Left kidney (tissue), 2 donors: ENCODE data around the gene DIAPH1. TPM values are rescaled to one million over a fixed set of nuclear protein-coding genes. Genes with fewer than 3 reads are reported as not detected.

Experiments used
- DNase-seq: peaks from one replicate; pipeline ENCODE4 v3.0.0-alpha.2; 2013
- polyA plus RNA-seq: library from polyadenylated mRNA; unstranded; fragments of 120-200 nt; gene quantifications from one replicate; pipeline ENCODE4 v1.2.1, GENCODE V29; 2013; ENCODE audit not compliant: insufficient read length

Gene DIAPH1
- polyA plus RNA-seq, 1 donor = 80.0 TPM

DNA sequence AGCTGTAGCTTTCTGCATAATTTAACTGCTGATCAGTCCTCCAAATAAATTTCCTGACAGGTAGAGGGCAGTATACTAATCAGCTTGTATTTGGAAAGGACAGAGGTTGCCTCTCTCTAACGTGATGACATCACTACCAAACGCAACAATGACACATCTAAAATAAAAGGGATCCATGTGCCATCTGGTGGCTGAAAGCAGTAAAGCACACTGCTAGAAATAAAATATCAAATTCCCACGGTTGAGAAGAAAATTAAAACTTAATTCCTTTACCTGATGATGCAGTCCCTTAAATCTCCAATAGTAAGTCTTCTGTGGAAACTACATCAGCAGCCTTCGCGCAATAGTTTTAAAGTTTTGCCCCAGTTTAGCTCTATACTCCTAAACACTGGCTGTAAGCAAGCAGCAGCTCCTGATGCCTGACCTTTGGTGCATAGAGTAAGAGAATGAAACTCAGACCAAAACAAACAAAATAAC is 54.5 kb downstream of the DIAPH1 start:
- DNase-seq = peak; percentile 95

DNA sequence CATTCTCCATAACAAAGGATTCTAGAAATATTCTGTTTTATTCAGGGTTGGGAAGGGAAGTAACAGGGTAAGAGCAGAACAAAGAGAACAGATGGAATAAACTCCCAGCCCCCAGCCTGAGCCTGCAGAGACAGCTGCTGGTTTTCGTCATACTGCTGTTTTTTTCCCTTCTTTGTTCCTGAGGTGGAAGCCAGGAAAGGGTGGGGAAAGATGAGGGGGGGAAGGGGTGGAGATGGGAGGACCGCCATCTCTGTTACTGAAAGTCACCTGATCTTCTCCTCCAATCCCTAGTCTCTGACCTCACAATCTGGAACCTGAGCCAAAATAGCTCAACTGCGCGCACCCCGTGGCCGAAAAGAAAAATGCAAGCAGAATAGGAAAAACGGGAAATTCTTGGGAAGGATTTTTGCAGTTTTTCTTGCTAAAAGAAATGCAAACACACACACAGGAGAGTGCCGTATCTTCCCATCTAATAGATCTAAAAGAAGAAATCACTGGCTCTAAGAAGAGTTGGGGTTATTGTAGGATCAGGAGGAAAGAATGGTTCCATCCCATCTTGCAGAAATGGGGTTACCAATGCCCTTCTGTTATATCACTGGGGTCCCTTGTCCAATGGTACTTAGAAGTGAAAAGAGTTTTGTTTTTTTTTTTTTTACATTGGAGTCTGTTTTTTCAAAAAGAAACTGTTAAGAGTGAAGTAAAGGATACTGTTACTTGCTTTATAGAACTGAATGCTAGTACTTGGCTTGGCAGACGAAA is 57.9 kb downstream of the DIAPH1 start:
- DNase-seq = peak; percentile 94

GRCh38 chr5:141560151-141560550 is 58.6 kb downstream of the DIAPH1 start:
- DNase-seq = peak; percentile 27

DNA sequence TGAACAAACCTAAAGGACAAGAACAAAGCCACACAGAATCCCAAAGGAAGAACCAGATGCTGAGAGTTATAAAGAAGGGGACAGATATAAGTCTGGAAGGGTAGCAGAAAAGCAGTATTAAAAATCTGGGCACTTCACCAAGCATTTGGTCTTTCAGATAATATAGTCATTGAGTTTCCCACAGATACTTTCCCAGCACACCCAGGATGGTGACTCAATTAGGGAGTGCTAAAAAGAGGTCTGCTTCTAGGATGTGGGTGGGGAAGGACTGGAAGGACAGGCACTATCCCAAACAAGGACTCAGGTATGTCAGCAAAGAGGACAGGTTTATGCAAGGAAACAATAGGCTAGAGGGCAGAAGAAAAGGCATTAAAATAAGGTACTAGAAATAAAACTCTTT is 59.3 kb downstream of the DIAPH1 start:
- no peak for DNase-seq

GRCh38 chr5:141558150-141558549 is 60.6 kb downstream of the DIAPH1 start:
- no peak for DNase-seq

DNA sequence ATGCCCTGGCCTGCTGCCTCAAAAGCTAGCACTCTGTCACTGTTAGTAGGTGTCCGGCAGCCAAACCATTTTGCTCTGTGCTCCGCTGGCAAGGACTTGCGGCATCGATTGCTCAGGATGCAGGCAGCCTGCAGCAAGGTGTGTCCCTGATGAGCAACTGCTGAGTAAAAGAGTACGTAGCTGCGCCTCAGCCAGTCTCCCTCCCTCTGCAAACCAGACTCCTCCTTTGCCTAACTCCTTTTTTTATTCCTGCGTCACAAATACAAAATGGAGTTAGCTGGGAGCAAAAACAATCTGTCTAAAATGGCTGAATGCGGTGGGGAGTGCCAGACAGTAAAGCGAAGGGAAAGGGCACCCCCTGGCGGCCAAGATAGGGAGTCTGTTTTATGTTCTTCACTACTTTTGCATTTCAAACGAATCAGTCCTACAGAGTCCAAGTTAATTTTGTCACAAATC is 61.1 kb downstream of the DIAPH1 start:
- peak; percentile 93 for DNase-seq

DNA sequence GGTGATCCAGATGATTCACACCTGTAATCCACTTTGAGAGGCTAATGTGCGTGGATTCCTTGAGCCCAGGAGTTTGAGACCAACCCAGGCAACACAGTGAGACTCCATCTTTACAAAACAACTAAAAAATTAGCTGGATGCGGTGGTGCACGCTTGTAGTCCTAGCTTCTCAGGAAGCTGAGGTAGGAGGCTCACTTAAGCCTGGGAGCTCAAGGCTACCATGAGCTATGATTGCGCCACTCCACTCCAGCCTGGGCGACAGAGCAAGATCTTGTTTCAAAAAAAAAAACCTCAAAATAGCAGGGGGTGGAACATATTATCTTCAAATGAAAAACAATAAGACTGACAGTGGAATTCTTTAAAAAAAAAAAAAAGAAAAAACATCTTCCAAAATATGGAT is 70.9 kb downstream of the DIAPH1 start:
- DNase-seq = no peak

DNA sequence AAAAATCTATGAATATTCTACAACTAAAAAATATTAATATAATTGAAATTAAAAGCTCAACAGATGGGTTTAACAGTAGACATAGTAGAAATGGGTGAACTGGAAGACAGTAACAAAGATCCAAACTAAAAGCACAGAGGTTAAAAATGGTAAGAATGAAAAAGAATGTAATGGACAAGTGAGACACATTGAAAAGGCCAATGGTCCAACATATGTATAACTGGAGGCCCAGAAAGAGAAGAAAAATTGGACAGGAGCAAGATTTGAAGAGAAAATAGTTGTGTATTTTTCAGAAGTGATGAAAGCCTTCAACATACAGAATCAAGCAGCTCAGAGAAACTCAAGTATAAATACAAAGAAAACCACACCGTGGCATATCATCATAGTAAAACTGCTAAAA is 71.3 kb downstream of the DIAPH1 start:
- no peak for DNase-seq

GRCh38 chr5:141543053-141543452 is 75.7 kb downstream of the DIAPH1 start:
- no peak for DNase-seq

DNA sequence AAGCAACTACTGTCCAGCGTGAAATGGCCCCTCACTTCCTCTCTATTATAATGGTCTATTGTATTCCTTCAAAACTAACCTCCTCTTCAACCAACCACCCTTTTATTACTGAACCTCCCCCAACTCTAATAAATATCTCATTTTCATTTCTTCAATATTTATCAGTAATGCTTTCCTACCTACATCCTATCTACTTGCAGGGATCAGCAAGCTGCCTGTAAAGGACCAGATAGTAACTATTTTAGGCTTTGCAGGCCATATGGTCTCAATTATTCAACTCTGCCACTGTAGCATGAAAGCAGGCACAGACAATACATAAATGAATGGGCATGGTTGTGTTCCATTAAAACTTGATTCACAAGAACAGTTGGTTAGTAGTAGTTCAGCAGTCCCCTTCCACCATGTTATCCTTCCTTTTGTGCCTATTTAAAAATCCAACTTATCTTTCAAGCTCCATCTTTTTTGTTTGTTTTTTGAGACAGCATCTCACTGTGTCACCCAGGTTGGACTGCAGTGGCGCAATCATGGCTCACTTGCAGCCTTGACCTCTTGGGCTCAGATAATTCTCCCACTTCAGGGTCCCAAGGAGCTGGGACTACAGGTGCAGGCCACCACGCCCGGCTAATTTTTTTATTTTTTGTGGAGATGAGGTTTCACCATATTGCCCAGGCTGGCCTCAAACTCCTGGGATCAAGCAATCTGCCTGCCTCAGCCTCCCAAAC is 84.1 kb downstream of the DIAPH1 start:
- DNase-seq = no peak

- no peak for DNase-seq
These were observed 84.9 kb downstream of the DIAPH1 start for GRCh38 chr5:141533897-141534296.

DNA sequence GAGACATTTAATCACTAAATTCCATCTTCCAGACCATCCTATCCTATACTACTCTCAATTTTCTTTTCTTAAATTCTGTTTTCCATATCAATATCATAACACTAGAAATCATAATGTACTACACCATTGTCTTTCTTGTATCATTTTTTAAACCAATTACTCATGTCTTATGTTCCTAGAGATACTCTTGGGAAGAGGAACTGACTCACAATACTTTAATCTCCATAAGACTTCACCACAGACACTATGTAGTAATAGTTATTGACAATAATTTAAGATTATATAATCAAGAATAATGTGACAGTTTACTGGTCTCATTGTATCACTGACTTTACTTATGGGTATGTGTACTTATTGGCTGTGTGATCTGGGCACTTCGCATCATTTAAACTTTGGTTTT is 86.1 kb downstream of the DIAPH1 start:
- no peak for DNase-seq

GRCh38 chr5:141529873-141530272 is 88.9 kb downstream of the DIAPH1 start:
- no peak for DNase-seq

DNA sequence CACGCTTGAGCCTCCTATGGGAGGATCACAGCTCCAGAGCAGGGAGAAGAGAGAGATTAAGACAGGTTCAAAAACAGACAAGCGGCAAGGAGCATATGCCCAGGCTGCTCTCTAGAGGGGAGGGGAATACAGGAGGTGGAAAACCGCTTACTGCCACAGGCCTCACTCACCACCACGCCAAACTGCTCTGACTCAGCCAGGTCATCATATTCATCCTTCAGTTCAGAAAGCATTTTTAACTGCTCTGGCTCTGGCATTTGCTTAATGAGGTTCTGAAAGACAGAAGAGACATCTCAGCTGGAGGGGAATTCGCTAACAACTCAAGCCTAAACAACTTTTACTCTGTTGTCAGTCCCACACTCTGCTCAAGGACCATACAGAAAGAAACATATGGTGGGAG is 89.8 kb downstream of the DIAPH1 start:
- DNase-seq = no peak

GRCh38 chr5:141528291-141528984 is 90.4 kb downstream of the DIAPH1 start:
- DNase-seq = no peak

DNA sequence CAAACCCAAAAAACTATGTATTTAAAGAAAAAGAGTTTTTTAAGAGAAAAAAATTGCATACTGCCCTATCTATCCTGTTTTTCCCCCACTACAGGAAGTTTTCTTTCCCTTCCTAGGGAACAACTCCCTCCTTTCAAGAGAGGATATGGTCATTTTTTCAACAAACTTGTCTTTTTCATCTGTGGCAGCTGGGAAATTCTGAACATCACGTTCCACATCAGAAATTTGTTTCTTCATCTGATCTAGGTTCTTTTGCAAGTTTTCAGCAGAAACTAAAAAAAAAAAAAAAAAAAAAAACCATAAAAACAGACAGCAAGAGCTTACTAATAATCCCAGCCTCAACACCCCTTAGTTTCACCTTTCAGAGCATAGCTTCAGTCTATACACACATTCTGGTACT is 91.4 kb downstream of the DIAPH1 start:
- DNase-seq = no peak

DNA sequence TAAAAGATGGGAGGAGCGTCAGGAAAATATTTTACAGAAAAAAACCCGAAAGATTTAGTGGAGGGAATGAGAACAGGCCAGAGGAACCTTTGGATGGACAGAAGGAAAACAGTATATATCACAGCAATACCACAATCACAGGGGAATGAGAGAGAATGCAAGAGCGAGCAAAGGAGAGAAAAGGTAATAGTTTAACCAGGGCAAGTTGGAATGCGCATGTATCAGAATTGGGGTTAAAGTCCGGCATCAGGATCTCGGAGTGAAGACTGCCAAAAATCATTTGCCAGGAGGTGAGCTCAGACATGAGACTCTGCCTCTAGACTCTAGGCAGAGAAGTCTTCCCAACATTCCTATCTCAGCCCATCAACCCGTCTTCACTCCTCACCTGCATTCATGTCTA is 93.1 kb downstream of the DIAPH1 start:
- DNase-seq = no peak

- peak; percentile 98 for DNase-seq
These were observed 93.9 kb downstream of the DIAPH1 start for GRCh38 chr5:141524604-141525597.

DNA sequence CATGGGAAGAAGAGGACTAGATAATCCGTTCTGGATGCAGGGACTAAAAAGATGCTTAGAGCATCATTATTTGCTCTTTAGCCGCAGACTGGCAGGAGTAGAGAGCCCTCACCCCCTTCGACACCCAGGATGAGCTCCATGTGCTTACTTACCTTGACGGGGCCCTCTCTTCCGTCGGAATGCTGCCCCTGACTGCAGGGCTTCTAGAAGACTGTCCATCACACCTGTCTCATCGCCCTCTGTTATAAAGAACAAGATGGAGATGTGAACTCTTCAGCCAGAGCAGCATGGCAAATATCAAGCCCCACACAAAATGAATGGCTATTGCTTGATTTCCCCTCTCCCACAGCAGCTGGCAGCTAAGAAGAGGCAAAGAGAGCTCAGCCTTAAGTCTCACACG is 94.8 kb downstream of the DIAPH1 start:
- no peak for DNase-seq

GRCh38 chr5:141522301-141522700 is 96.5 kb downstream of the DIAPH1 start:
- DNase-seq = no peak

DNA sequence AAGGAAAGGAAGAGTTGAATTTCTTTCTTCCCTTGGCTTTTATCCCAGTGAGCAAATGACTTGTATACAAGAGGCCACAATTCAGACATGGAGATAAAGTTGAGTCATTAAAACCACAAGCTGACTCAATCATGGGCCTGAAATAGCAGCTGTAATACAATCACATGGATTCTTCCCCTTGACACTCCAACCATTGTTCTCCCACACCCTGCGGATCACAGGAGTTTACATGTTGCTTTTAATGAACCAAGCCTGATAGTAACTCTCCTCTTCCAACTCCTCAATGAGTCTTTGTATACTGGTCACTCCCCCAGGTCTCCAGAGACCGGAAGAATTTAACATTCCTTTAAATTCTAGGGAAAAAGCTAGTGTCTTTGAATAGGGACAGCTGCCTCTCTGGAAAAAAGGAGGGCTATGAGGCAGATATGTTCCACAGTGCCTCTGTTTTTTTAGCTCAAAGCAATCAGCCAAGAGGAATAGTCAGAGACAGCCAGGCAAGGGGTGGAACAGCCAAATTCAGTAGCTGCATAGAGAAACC is 97.5 kb downstream of the DIAPH1 start:
- peak; percentile 79 for DNase-seq
